Fibroblast of pulmonary artery (primary cell): Measurements from ENCODE around the gene MPI.

Experiments used
- DNase-seq: peaks from one replicate; pipeline ENCODE4 v3.0.0-alpha.2; 2010; ENCODE audit warnings: low read depth
- H3K4me3 ChIP-seq: replicated peaks from 2 replicates; pipeline ENCODE4 v1.5.1; 2011; ENCODE audit warnings: low read depth, mild to moderate bottlenecking, control low read depth, low read length, moderate library complexity
- CTCF ChIP-seq: IDR thresholded peaks from 2 replicates; pipeline ENCODE4 v1.5.1; 2011; ENCODE audit warnings: mild to moderate bottlenecking, control low read depth, low read length, inconsistent platforms; ENCODE audit errors: missing control alignments

The MPI gene

GRCh38 chr15:74897300-74897701 is 7.5 kb downstream of the MPI start:
- DNase-seq = no peak
- no peak for TF ChIP-seq CTCF
- H3K4me3 ChIP-seq = no peak overlapping the region

DNA sequence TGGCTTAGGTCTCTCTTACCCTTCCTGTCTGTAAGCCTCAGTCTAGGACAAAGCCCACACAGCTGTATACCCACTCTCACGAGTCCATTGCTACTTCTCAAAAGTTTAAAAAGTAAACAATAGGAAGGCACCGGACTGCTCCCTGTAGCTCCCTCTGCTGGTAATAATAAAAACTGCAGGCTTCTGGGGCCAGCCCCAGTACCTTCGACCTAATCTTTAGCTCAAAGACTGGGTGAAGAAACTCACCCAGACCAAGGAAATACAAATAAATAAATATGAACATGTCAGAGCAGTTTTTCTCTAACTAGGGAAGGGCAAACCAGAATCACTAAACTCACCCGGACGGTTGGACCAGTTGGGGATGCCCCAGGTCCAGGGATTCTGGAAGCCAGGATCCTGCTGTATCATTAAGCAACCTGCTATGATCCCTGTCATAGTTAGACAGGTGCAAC is 11.8 kb downstream of the MPI start:
- DNase-seq = peak; percentile 67
- TF ChIP-seq CTCF = peak; percentile 81
- no peak overlapping the region for H3K4me3 ChIP-seq

GRCh38 chr15:74902295-74903075 is 12.6 kb downstream of the MPI start:
- no peak overlapping the region for H3K4me3 ChIP-seq
- DNase-seq = no peak
- TF ChIP-seq CTCF = no peak

DNA sequence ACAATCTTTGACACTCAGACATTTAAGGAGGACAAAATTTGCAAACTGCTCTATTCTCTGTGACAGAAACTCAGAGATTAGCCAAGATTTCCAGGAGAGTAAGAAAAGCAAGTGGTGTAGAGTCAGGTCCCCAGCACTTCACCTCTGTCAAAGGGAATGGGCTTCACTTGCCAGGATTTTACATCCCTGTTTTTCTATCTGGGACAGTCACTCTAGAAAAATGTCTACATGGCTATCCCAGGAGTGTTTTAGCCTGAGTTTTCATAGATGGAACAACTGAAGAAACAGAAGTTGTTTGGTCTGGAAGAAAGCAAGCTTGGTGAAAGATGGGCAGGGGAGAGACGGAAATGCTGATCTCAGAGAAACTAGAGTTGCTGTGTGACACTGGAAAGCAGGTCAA is 13.8 kb downstream of the MPI start:
- no peak for TF ChIP-seq CTCF
- no peak for DNase-seq
- no peak overlapping the region for H3K4me3 ChIP-seq

GRCh38 chr15:74904190-74904805 is 14.5 kb downstream of the MPI start:
- H3K4me3 ChIP-seq = no peak overlapping the region
- DNase-seq = no peak
- no peak for TF ChIP-seq CTCF

GRCh38 chr15:74906067-74906449 is 16.2 kb downstream of the MPI start:
- peak; percentile 20 for DNase-seq
- no peak for TF ChIP-seq CTCF
- H3K4me3 ChIP-seq = peak overlapping the region; percentile 82
